Loucy (cell line): ENCODE measurements around the gene SMURF2.

Source experiments
- H2AFZ ChIP-seq: fragments of 200-600 bp; sonication (generic); 2 replicates; pipeline ENCODE4 v1.6.0; 2016; ENCODE audit warnings: antibody characterized with exemption, mild to moderate bottlenecking, low read length, moderate library complexity
- H3F3A ChIP-seq: fragments of 200-600 bp; 2 replicates; pipeline ENCODE4 v1.6.0; 2016; ENCODE audit warnings: antibody characterized with exemption, low read depth, mild to moderate bottlenecking
- H3K27me3 ChIP-seq: fragments of 200-600 bp; sonication (generic); 2 replicates; pipeline ENCODE4 v1.6.1; 2014; ENCODE audit warnings: low read length, mild to moderate bottlenecking; ENCODE audit not compliant: insufficient read depth, poor library complexity, severe bottlenecking
- H3K36me3 ChIP-seq: fragments of 200-600 bp; sonication (generic); 2 replicates; pipeline ENCODE4 v1.6.1; 2016; ENCODE audit warnings: low read length; ENCODE audit not compliant: insufficient read depth
- H3K4me1 ChIP-seq: fragments of 200-600 bp; sonication (generic); 2 replicates; pipeline ENCODE4 v1.5.1; 2014; ENCODE audit warnings: low read length, mild to moderate bottlenecking; ENCODE audit not compliant: insufficient read depth, poor library complexity, severe bottlenecking
- H3K4me2 ChIP-seq: fragments of 200-600 bp; sonication (generic); 2 replicates; pipeline ENCODE4 v1.6.0; 2014; ENCODE audit warnings: antibody characterized with exemption, low read length, low read depth, mild to moderate bottlenecking; ENCODE audit not compliant: poor library complexity, severe bottlenecking
- H3K4me3 ChIP-seq: fragments of 200-600 bp; sonication (generic); 2 replicates; pipeline ENCODE4 v1.5.1; 2014; ENCODE audit warnings: low read length, mild to moderate bottlenecking, mixed read lengths; ENCODE audit not compliant: poor library complexity, severe bottlenecking
- H3K79me2 ChIP-seq: fragments of 200-600 bp; sonication (generic); 2 replicates; pipeline ENCODE4 v1.6.1; 2014; ENCODE audit warnings: low read length; ENCODE audit not compliant: insufficient read depth
- H3K9ac ChIP-seq: fragments of 200-600 bp; sonication (generic); 2 replicates; pipeline ENCODE4 v1.6.0; 2014; ENCODE audit warnings: mild to moderate bottlenecking, low read depth, low read length, moderate library complexity; ENCODE audit not compliant: poor library complexity, severe bottlenecking
- H3K9me2 ChIP-seq: fragments of 200-600 bp; sonication (generic); replicated peaks from 2 replicates; pipeline ENCODE4 v1.6.1; 2016; ENCODE audit warnings: low read depth, low read length, mixed read lengths
- H3K9me3 ChIP-seq: fragments of 200-600 bp; sonication (generic); 2 replicates; pipeline ENCODE4 v1.6.1; 2014; ENCODE audit warnings: mild to moderate bottlenecking, antibody characterized with exemption, low read length, low read depth; ENCODE audit not compliant: insufficient read depth
- H4K20me1 ChIP-seq: fragments of 200-600 bp; sonication (generic); 2 replicates; pipeline ENCODE4 v1.6.0; 2014; ENCODE audit warnings: antibody characterized with exemption, low read length, mild to moderate bottlenecking; ENCODE audit not compliant: insufficient read depth, poor library complexity, severe bottlenecking
- EZH2phosphoT487 ChIP-seq: fragments of 200-600 bp; IDR thresholded peaks from 2 replicates; pipeline ENCODE4 v1.6.1; 2018; ENCODE audit warnings: antibody characterized with exemption, mild to moderate bottlenecking, moderate library complexity, borderline replicate concordance
- TF ChIP-seq, protein P1 (sequence below): fragments of 200-600 bp; sonication (generic); conservative IDR thresholded peaks from 2 replicates; pipeline ENCODE4 v1.5.1; 2014; ENCODE audit warnings: mild to moderate bottlenecking, antibody characterized with exemption, low read length

SMURF2 gene

DNA sequence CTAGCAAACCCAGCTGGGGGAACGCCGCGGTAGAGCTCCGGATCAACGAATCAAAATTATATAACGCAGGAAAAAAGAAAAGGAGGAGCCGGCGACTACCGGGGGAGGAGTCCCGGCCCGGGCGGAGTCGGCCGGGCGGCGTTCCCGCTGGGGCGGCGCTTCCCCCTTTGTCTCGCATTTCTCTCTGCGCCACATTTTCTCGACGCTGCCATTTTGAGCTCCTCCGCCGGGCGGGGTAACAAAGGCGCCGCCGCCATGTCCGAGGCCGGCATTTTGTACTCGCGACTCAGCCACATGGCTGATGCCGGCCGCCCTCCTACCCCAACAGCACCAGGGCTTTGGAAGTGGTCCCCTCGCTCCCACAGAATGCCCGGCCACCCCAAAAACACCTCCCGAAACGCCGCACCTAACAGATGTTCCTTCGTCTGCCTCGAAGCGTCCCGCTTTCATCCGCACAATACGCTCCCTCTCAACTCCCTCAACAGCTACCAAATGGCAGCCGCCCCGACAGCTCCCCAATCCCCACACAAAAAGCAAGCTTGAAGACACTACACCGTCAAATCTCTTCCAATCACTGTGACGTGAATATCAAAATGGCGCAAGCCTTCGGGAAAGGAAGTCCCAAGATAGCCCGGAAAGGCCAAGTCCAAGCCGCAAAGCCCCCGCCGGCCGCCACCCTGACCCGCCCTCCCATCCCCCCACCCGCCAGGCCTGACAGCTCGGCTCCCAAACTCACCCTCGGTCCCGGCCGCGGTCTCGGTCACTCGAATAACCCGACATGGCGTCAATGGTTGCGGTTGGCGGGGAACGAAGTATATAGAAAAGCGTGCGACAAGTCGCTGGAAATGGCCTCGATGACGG is 156.5 kb downstream of the SMURF2 start:
- H4K20me1 ChIP-seq = peaks cover 79% of the 10 kb centered on the region
- peaks cover 10% of the 10 kb centered on the region; the same call in 1 of the 2 replicates for H3F3A ChIP-seq
- no peaks in the 10 kb centered on the region for H3K9me2 ChIP-seq
- TF ChIP-seq, protein P1, sequence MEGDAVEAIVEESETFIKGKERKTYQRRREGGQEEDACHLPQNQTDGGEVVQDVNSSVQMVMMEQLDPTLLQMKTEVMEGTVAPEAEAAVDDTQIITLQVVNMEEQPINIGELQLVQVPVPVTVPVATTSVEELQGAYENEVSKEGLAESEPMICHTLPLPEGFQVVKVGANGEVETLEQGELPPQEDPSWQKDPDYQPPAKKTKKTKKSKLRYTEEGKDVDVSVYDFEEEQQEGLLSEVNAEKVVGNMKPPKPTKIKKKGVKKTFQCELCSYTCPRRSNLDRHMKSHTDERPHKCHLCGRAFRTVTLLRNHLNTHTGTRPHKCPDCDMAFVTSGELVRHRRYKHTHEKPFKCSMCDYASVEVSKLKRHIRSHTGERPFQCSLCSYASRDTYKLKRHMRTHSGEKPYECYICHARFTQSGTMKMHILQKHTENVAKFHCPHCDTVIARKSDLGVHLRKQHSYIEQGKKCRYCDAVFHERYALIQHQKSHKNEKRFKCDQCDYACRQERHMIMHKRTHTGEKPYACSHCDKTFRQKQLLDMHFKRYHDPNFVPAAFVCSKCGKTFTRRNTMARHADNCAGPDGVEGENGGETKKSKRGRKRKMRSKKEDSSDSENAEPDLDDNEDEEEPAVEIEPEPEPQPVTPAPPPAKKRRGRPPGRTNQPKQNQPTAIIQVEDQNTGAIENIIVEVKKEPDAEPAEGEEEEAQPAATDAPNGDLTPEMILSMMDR = no peak
- no peak for TF ChIP-seq EZH2phosphoT487
- H3K4me1 ChIP-seq = peaks cover 45% of the 10 kb centered on the region
- H3K79me2 ChIP-seq = peaks cover 94% of the 10 kb centered on the region
- no peaks in the 10 kb centered on the region for H3K9me3 ChIP-seq
- peaks cover 10% of the 10 kb centered on the region for H3K27me3 ChIP-seq
- no peak overlapping the region for H2AFZ ChIP-seq
- H3K4me3 ChIP-seq = peak overlapping the region; percentile 99
- peak overlapping the region; percentile 99 for H3K9ac ChIP-seq
- H3K4me2 ChIP-seq = peak overlapping the region; percentile 85
- H3K36me3 ChIP-seq = peaks cover 54% of the 10 kb centered on the region

DNA sequence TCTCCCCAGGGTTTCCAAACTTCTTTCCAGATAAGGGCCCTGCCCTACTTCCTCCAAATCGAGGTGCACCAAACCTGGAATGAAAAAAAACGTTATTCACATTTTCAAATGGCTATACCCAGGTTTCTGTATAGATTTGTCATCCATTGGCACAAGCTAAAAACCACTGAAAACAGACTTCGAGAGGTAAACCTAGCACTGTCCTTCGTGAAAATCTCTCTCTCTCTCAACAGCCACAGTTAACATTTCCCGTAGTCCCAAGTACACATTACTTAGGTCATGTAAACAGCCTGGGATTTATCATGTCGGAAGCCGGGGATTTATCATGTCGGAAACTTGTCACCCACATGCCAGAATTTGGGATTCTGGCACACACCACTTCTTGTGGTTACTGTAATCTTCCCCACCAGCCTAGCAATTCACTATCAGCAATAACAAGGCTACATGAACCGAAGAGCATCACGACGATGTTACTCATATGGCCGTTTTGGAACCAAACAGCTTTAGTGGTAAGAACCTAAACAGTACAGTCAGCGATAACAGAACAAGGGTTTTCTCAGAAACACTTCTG is 157.3 kb downstream of the SMURF2 start:
- H3K9me2 ChIP-seq = no peaks in the 10 kb centered on the region
- TF ChIP-seq, protein P1 = no peak
- no peak for TF ChIP-seq EZH2phosphoT487
- H3K36me3 ChIP-seq = peaks cover 56% of the 10 kb centered on the region
- H2AFZ ChIP-seq = no peak overlapping the region
- peaks cover 10% of the 10 kb centered on the region for H3K27me3 ChIP-seq
- H3K4me3 ChIP-seq = peak overlapping the region; percentile 99
- no peaks in the 10 kb centered on the region for H3K9me3 ChIP-seq
- peaks cover 86% of the 10 kb centered on the region for H4K20me1 ChIP-seq
- peak overlapping the region; percentile 85 for H3K4me2 ChIP-seq
- H3F3A ChIP-seq = peaks cover 14% of the 10 kb centered on the region; the same call in 1 of the 2 replicates
- peaks cover 94% of the 10 kb centered on the region for H3K79me2 ChIP-seq
- peak overlapping the region; percentile 99 for H3K9ac ChIP-seq
- peaks cover 40% of the 10 kb centered on the region for H3K4me1 ChIP-seq

DNA sequence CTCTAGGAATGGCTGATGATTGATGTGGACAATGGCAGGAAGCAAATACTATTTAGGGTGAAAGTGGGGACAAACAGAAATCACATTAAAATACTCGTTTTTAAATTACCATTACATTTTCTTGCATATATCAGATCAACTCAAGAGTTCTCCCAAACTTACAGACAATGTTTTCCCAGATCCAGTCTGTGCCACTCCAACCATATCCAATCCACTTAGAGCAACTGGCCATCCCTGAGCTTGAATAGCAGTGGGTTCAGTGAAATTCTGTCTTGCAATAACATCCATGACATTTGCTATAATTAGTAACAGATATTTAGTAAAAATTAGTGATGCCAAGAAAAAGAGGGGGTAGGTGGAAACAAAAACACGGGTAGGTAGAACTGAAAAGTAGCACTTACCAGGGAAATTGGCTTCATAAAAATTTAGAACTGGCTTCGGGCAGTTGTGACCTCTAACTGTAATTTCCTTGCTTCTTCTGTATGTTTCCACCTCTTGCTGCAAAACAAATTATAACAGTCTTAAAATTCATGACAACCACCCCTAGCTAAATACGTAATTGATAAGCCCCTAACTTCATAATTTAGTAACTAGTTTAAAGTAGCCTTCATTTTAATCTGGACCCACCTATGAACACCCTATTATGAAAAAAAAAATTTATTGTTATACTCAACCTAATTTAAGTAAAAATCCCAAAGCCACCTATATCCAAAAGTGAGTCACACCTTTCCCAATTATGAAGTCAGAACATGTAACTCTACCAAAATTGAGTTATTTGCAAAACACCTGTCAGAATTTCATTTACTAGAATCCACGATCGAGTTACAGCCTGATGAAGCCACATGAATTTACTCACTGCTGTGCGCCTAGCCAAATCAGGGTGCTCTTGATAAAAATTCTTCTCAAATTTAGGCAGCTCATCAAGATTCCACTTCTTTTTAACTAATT is 158.0 kb downstream of the SMURF2 start:
- peaks cover 94% of the 10 kb centered on the region for H3K79me2 ChIP-seq

More for the DNA sequence above, 158.0 kb downstream of the SMURF2 start:
- TF ChIP-seq, protein P1 = no peak
- no peak for TF ChIP-seq EZH2phosphoT487
- H2AFZ ChIP-seq = no peak overlapping the region
- peaks cover 37% of the 10 kb centered on the region for H3K4me1 ChIP-seq
- peak overlapping the region; percentile 99 for H3K9ac ChIP-seq
- H3K36me3 ChIP-seq = peaks cover 63% of the 10 kb centered on the region
- no peaks in the 10 kb centered on the region for H3K9me3 ChIP-seq
- H3F3A ChIP-seq = peaks cover 21% of the 10 kb centered on the region; the same call in 1 of the 2 replicates
- H3K9me2 ChIP-seq = no peaks in the 10 kb centered on the region
- H3K4me3 ChIP-seq = peak overlapping the region; percentile 99
- H3K4me2 ChIP-seq = peak overlapping the region; percentile 85
- peaks cover 87% of the 10 kb centered on the region for H4K20me1 ChIP-seq
- H3K27me3 ChIP-seq = peaks cover 10% of the 10 kb centered on the region
